HUES48 (cell line): ENCODE measurements around the gene PARS2.
"Not testable (repeated sequence)": the region's sequence is repeated elsewhere in the genome, so short reads cannot be mapped to it uniquely, and the experiment has no call there.

ENCODE experiments used
- H3K27ac ChIP-seq: one replicate; pipeline ENCODE4 v1.7.0; 2013; ENCODE audit warnings: low read depth, low read length, inconsistent platforms
- H3K27me3 ChIP-seq: 2 replicates; pipeline ENCODE4 v1.6.1; 2013; ENCODE audit warnings: mild to moderate bottlenecking, low read length; ENCODE audit not compliant: control insufficient read depth, insufficient read depth
- H3K36me3 ChIP-seq: 2 replicates; pipeline ENCODE4 v1.6.1; 2013; ENCODE audit warnings: low read length; ENCODE audit not compliant: control insufficient read depth, insufficient read depth
- H3K4me1 ChIP-seq: 2 replicates; pipeline ENCODE4 v1.6.1; 2013; ENCODE audit warnings: mild to moderate bottlenecking, low read length; ENCODE audit not compliant: control insufficient read depth, insufficient read depth
- H3K4me3 ChIP-seq: 2 replicates; pipeline ENCODE4 v1.5.1; 2013; ENCODE audit warnings: mild to moderate bottlenecking, low read depth, low read length
- H3K9ac ChIP-seq: 2 replicates; pipeline ENCODE4 v1.6.1; 2013; ENCODE audit warnings: mild to moderate bottlenecking, low read depth, low read length, moderate library complexity
- H3K9me3 ChIP-seq: 2 replicates; pipeline ENCODE4 v1.6.1; 2013; ENCODE audit warnings: low read length; ENCODE audit not compliant: control insufficient read depth, insufficient read depth

Gene PARS2

DNA sequence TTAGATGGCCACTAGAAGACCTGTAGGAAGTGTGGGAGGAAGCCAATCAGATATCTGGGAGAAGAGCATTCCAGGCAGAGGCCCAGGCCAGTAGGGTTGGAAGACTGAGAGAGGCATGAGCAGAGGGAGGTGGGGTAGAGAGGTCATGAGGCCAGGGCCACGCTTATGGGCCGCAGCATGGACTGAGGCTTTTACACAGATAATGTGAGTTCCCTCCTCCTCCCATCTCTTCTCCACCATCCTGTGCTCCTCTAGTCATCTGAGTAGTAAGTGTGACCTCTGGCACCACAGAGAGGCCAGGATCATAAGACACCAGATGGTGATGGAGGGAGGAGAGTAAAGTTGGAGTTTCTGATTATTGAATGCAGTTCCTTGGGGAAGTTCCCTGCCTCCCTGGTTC, 19.7 kb upstream of the PARS2 start:
- Histone ChIP-seq H3K36me3 (no peaks in the 10 kb centered on the region), H3K9ac (no peak overlapping the region), H3K27ac (no peak overlapping the region), H3K4me3 (no peak overlapping the region), H3K27me3 (peaks cover 37% of the 10 kb centered on the region), H3K9me3 (no peaks in the 10 kb centered on the region), H3K4me1 (peaks cover 4% of the 10 kb centered on the region; the same call in 1 of the 2 replicates)

GRCh38 chr1:54782588-54782987, 18.3 kb upstream of the PARS2 start:
- Histone ChIP-seq H3K27ac (no peak overlapping the region), H3K4me3 (no peak overlapping the region), H3K4me1 (no peaks in the 10 kb centered on the region), H3K36me3 (no peaks in the 10 kb centered on the region), H3K27me3 (peaks cover 45% of the 10 kb centered on the region), H3K9ac (no peak overlapping the region), H3K9me3 (no peaks in the 10 kb centered on the region)

DNA sequence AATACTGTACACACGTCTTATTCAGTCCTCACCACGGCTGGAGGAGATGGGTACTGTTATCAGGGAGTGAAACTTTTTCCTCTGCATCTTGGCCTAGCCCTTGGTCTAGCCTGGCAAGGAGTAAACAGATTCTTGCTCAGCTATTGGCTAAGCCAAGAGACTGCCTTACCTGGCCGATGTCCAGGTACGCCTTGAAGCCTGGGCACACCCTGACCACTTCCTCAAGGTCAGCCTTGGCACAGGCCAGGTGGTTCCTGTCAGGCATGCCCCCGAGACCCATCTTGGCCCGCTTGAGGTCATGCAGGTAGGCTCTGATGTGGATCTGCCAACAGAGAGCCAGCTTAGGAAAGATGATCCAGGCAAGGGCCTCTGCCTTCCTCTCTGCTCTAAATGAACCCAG, 17.8 kb upstream of the PARS2 start:
- Histone ChIP-seq H3K36me3 (no peaks in the 10 kb centered on the region), H3K9me3 (no peaks in the 10 kb centered on the region), H3K4me3 (no peak overlapping the region), H3K9ac (no peak overlapping the region), H3K27ac (no peak overlapping the region), H3K4me1 (no peaks in the 10 kb centered on the region), H3K27me3 (peaks cover 45% of the 10 kb centered on the region)

- Histone ChIP-seq H3K4me1 (no peaks in the 10 kb centered on the region), H3K9me3 (no peaks in the 10 kb centered on the region), H3K27me3 (peaks cover 45% of the 10 kb centered on the region), H3K36me3 (no peaks in the 10 kb centered on the region), H3K9ac (no peak overlapping the region), H3K27ac (no peak overlapping the region), H3K4me3 (peak overlapping the region; percentile 39)
Measured at GRCh38 chr1:54781023-54781723, 16.9 kb upstream of the PARS2 start.

DNA sequence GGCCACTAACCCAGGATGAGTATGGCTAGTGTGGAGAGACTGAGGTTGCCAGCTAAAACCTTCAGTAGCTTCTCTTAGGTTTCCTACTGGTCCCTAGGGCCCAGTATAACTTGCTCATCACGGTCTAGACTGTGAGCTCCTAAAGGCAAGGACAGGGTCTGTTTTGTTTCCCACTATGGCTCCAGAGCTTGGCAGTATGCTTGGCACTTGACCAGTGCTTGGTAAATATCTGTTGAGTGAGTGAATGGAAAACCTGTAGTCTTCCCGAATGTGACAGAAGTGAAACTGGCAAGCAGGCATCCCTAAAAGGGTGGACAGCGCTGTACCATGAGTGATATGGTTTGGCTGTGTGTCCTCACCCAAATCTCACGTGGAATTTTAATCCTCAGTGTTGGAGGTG, 13.1 kb upstream of the PARS2 start:
- Histone ChIP-seq H3K9ac (no peak overlapping the region), H3K4me1 (no peaks in the 10 kb centered on the region), H3K9me3 (no peaks in the 10 kb centered on the region), H3K27ac (no peak overlapping the region), H3K36me3 (no peaks in the 10 kb centered on the region), H3K27me3 (peaks cover 36% of the 10 kb centered on the region), H3K4me3 (no peak overlapping the region)

GRCh38 chr1:54777011-54777410, 12.7 kb upstream of the PARS2 start:
- Histone ChIP-seq H3K36me3 (no peaks in the 10 kb centered on the region), H3K27ac (no peak overlapping the region), H3K9ac (no peak overlapping the region), H3K4me3 (no peak overlapping the region), H3K4me1 (no peaks in the 10 kb centered on the region), H3K9me3 (no peaks in the 10 kb centered on the region), H3K27me3 (peaks cover 32% of the 10 kb centered on the region)

GRCh38 chr1:54775828-54776721, 11.8 kb upstream of the PARS2 start:
- not testable (repeated sequence) for H3K9me3 ChIP-seq, H3K36me3 ChIP-seq, H3K4me1 ChIP-seq, H3K27ac ChIP-seq, H3K9ac ChIP-seq, H3K4me3 ChIP-seq
- H3K27me3 ChIP-seq = peaks cover 23% of the 10 kb centered on the region

GRCh38 chr1:54774820-54775498, 10.6 kb upstream of the PARS2 start:
- Histone ChIP-seq H3K9me3 (no peaks in the 10 kb centered on the region), H3K27me3 (peaks cover 12% of the 10 kb centered on the region), H3K36me3 (no peaks in the 10 kb centered on the region), H3K4me1 (no peaks in the 10 kb centered on the region), H3K27ac (no peak overlapping the region), H3K9ac (no peak overlapping the region), H3K4me3 (no peak overlapping the region)

- Histone ChIP-seq H3K27me3 (no peaks in the 10 kb centered on the region), H3K9me3 (no peaks in the 10 kb centered on the region), H3K9ac (no peak overlapping the region)
Measured at GRCh38 chr1:54772951-54773350, 8.6 kb upstream of the PARS2 start.

GRCh38 chr1:54768093-54768492, 3.8 kb upstream of the PARS2 start:
- Histone ChIP-seq H3K27me3 (no peaks in the 10 kb centered on the region), H3K4me1 (peaks cover 2% of the 10 kb centered on the region; the same call in 1 of the 2 replicates), H3K36me3 (no peaks in the 10 kb centered on the region), H3K9me3 (no peaks in the 10 kb centered on the region), H3K9ac (no peak overlapping the region), H3K27ac (no peak overlapping the region), H3K4me3 (no peak overlapping the region)

More at GRCh38 chr1:54772951-54773350, 8.6 kb upstream of the PARS2 start:
- Histone ChIP-seq H3K4me1 (no peaks in the 10 kb centered on the region), H3K27ac (no peak overlapping the region), H3K36me3 (no peaks in the 10 kb centered on the region), H3K4me3 (no peak overlapping the region)

- Histone ChIP-seq H3K9ac (no peak overlapping the region), H3K4me3 (no peak overlapping the region), H3K27me3 (no peaks in the 10 kb centered on the region), H3K36me3 (no peaks in the 10 kb centered on the region), H3K4me1 (peaks cover 2% of the 10 kb centered on the region; the same call in 1 of the 2 replicates), H3K9me3 (no peaks in the 10 kb centered on the region), H3K27ac (no peak overlapping the region)
Measured at GRCh38 chr1:54767526-54767925, 3.2 kb upstream of the PARS2 start.
